ENCODE data around the gene BARX1.

DNA sequence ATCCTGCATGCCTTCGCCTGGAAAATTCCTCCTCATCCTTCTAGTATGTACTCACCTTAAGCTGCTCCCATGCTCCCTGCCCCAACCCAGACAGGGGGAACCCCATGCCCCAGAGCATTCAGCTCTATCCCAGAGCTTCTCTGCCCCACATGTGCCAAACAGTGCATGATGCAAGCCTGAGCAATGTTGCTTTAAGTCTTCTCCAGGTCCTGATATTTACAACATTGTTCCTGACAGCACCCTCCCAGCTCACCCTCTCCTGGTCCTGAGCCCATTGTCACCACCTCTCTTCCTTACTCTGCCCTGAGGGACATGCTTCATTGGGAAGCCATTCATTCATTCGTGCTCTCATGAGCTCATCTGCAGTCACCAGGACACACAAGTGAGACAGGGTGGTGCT, 23.4 kb upstream of the BARX1 start:
- TF ChIP-seq, protein P1, sequence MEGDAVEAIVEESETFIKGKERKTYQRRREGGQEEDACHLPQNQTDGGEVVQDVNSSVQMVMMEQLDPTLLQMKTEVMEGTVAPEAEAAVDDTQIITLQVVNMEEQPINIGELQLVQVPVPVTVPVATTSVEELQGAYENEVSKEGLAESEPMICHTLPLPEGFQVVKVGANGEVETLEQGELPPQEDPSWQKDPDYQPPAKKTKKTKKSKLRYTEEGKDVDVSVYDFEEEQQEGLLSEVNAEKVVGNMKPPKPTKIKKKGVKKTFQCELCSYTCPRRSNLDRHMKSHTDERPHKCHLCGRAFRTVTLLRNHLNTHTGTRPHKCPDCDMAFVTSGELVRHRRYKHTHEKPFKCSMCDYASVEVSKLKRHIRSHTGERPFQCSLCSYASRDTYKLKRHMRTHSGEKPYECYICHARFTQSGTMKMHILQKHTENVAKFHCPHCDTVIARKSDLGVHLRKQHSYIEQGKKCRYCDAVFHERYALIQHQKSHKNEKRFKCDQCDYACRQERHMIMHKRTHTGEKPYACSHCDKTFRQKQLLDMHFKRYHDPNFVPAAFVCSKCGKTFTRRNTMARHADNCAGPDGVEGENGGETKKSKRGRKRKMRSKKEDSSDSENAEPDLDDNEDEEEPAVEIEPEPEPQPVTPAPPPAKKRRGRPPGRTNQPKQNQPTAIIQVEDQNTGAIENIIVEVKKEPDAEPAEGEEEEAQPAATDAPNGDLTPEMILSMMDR (IDR thresholded peaks at IDR 0.05; ENCODE audit: low read length): no peak
- TF ChIP-seq EZH2 (IDR thresholded peaks at IDR 0.05; ENCODE audit: borderline replicate concordance, low read length): no peak
